SIG-M5 (cell line): ENCODE data around the gene HOXD4.

Experiments used
- DNase-seq: peaks from one replicate; lab custom pipeline; 2025; lab: John Stamatoyannopoulos, UW

The HOXD4 gene

DNA sequence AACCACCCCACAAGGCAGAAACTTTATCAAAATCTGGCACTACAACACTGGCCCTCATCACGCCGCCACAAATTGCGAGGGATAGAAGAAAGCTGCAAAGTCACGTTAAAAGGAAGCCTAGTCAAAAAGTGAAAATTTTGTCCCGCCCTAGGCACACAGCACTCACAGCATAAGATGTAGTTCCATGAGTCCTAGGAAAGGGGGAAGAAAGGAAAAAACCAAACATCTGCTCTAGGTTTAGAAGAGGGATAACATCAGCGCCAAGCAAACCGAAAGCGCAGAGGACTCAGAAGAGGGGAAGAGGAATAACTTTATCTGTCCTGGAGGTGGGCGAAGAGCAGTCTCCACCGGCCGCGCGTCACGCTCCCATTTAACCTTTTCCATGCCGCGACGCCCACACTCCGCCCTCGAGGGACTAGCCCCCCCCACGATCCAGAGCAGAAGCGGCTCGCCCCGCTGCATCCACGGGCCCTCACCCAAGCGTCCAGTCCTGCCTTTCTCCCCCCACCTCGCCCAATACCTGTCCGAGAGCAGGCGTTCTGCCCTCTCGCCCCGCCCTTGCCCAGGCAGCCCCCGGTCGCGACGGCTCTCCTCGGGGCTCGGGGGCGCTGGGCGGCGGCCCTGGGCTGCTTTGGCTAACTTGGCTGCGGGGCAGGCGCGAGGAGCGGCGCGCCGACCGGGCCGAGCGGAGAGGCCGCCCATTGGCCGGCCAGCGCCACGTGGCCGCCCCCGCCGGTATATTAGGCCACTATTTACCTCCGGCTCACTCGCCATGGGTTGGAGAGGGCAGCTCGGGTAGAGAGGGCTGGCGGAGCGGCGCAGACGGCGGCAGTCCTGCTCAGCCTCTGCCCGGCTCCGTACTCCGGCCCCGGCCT, 36.8 kb downstream of the HOXD4 start, which contains the start of gene HOXD1:
TSS of gene HOXD1 (plus strand) at position 770 of the 875 bp plus-strand sequence. CDS start 134 bp downstream, outside the sequence.
- DNase-seq = no peak

DNA sequence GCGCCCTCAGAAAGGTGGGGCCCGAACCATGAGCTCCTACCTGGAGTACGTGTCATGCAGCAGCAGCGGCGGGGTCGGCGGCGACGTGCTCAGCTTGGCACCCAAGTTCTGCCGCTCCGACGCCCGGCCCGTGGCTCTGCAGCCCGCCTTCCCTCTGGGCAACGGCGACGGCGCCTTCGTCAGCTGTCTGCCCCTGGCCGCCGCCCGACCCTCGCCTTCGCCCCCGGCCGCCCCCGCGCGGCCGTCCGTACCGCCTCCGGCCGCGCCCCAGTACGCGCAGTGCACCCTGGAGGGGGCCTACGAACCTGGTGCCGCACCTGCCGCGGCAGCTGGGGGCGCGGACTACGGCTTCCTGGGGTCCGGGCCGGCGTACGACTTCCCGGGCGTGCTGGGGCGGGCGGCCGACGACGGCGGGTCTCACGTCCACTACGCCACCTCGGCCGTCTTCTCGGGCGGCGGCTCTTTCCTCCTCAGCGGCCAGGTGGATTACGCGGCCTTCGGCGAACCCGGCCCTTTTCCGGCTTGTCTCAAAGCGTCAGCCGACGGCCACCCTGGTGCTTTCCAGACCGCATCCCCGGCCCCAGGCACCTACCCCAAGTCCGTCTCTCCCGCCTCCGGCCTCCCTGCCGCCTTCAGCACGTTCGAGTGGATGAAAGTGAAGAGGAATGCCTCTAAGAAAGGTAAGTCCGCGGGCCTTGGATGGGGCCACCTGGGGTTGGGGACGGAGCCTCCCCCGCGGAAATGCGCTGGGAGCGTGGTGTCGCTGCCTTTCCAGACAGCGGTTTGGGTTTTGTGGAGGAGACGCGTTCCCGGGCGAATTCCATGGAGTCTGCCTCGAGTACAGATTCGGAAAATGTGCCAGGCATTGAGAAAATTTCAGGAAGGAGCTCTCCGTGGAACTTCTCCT, 37.7 kb downstream of the HOXD4 start:
- no peak for DNase-seq

DNA sequence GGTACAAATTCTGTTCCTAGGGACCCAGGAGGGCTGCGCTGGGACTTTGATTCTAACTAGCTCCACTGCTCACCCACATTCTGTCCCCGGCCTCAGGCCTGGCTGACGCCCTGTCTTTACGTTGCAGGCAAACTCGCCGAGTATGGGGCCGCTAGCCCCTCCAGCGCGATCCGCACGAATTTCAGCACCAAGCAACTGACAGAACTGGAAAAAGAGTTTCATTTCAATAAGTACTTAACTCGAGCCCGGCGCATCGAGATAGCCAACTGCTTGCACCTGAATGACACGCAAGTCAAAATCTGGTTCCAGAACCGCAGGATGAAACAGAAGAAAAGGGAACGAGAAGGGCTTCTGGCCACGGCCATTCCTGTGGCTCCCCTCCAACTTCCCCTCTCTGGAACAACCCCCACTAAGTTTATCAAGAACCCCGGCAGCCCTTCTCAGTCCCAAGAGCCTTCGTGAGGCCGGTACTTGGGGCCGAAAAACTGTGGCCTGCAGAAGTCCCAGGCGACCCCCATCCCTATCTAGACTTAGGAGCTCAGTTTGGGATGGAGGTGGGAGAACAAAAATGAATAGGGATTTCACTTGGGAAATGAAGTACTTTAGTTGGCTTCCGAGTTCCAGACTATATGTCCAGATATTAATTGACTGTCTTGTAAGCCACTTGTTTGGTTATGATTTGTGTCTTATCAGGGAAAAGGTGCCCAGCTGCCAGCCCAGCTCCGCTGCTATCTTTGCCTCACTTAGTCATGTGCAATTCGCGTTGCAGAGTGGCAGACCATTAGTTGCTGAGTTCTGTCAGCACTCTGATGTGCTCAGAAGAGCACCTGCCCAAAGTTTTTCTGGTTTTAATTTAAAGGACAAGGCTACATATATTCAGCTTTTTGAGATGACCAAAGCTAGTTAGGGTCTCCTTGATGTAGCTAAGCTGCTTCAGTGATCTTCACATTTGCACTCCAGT, 38.6 kb downstream of the HOXD4 start:
- DNase-seq = no peak

DNA sequence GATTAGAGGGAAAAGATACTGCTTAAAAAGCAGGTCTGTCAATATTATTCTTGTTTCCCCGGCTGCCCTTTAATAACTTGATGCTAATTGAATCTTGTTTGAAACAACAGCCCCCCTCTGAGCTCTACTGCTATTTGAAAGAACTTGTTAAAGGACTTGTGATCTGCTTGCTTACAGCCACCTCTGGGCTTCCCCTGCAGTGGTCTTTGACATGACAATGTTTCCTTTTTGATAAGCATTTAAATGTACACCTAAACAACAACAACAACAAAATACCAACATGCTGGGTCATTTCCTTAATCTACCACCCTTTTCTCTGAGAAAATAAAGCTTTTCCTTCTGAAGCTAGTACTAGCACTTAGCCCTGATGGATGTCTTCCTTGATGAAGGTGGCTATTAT, 41.0 kb downstream of the HOXD4 start:
- DNase-seq = no peak

DNA sequence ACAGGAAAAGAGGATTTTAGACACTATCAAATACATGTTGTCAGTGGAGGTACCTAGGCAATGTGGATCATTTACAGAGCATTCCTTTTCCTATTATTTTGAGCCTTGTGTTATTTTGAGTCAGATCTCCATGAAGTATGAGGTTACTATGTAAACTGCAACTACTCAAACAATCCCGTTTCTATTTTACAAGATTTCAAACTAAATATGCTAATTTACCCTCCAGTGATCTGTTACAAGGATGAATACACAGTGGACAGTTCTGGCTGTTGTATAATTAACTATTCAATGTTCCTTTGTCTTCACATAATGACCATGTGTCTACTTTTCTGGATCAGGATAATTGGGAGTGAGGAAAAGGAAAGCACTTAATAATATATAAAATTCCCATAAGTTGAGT, 41.7 kb downstream of the HOXD4 start:
- DNase-seq = no peak

DNA sequence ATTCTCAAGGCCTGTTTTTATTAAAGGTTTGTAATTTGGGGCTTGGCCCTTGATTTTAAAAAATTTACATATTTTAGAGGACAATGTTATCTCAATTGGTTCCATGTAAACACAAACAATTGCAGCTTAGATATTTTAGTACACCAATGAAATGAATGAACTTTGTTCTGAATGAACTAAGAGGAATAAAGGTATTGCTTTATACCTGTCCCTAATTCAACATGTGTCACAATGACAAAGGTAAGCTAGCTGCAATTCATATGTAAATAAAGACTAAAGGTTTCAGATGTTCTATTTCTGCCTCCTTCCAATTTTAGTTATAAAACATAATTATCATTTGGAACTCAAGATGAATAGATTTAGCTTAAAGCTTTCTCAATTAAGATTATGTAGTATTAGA, 48.6 kb downstream of the HOXD4 start:
- DNase-seq = no peak

DNA sequence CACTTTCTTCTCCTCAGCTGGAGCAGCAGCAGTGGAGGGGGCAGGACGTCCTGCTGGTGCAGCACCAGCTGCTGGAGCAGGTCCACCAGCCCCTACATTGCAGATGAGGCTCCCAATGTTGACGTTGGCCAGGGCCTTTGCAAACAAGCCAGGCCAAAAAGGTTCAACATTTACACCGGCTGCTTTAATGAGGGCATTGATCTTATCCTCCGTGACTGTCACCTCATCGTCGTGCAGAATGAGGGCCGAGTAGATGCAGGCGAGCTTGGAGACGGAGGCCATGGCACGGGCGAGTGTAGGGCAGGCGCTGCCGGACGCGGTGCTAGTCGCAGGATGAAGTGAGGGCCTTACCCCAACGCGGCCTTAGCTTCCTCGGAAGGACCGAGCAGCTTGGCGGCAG, 49.6 kb downstream of the HOXD4 start:
- no peak for DNase-seq

DNA sequence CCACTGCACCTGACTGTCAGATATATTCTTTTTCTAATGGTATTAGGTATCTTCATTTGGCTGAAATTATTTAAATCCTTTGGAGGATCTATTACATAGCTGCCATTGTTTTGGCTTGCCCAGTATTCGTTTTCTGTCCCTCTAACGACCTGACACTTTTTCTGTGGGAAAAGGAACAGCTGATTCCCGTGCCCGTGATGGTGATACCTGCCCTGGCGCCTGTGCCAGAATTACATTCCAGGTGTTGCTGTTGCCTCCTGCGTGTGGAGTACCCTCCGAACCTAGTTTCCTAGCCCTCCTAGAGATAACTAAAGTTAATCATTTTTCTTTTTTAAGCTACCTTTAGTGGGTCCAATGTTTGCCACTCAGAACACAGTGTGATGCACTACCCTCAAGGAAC, 51.1 kb downstream of the HOXD4 start:
- no peak for DNase-seq
